SK-N-MC (cell line): ENCODE measurements around the gene MIS18A.
"Not testable (repeated sequence)": the region's sequence is repeated elsewhere in the genome, so short reads cannot be mapped to it uniquely, and the experiment has no call there.

Experiments used
- EZH2 ChIP-seq: fragments of 200-600 bp; sonication (generic); IDR thresholded peaks from one replicate; pipeline ENCODE4 v1.6.1; 2017; ENCODE audit warnings: antibody characterized with exemption
- POLR2AphosphoS5 ChIP-seq: IDR thresholded peaks from 2 replicates; pipeline ENCODE4 v1.6.1; 2012; ENCODE audit warnings: mild to moderate bottlenecking, low read depth, low read length, borderline replicate concordance

DNA sequence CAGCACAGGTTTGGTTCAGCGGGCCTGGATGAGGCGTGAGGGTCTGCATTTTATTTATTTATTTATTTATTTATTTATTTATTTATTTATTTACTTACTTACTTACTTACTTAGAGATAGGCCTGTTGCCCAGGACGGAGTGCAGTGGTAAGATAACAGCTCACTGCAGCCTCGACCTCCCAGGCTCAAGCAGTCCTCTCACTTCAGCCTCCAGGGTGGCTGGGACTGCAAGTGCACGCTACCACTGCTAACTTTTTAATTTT is 20.1 kb downstream of the MIS18A start:
- TF ChIP-seq POLR2AphosphoS5, EZH2: not testable (repeated sequence)
